Stimulated activated effector memory CD8-positive, alpha-beta T cell treated with anti-CD3 and anti-CD28 coated beads, Interleukin-12 subunit alpha, Interleukin-12 subunit beta, amount 100 ng/mL, for 72 hours (primary cell): ENCODE results near the gene CHD5.

ENCODE experiments used
- ATAC-seq: fragments of 150-1000 bp; cut with Tn5 transposase; 2 replicates; pipeline ENCODE4 v1.10.0; 2021
- DNase-seq, 2 donors: peaks; one replicate each; pipeline ENCODE4 v3.0.0; 2021 to 2022; ENCODE audit warnings: low spot score in 2 of 2
- H3K27ac Mint-ChIP-seq: one replicate; pipeline ENCODE4 v1.8.0; 2022; ENCODE audit warnings: mild to moderate bottlenecking, mixed read lengths
- H3K36me3 Mint-ChIP-seq: one replicate; pipeline ENCODE4 v1.8.0; 2022; ENCODE audit warnings: mild to moderate bottlenecking, mixed read lengths
- H3K4me1 Mint-ChIP-seq: one replicate; pipeline ENCODE4 v1.8.0; 2022; ENCODE audit warnings: mixed read lengths
- H3K4me3 Mint-ChIP-seq: one replicate; pipeline ENCODE4 v1.8.0; 2022; ENCODE audit warnings: mild to moderate bottlenecking, mixed read lengths
- H3K9me3 Mint-ChIP-seq: one replicate; pipeline ENCODE4 v1.8.0; 2022; ENCODE audit warnings: mixed read lengths

The CHD5 gene

GRCh38 chr1:6094246-6094645 lies 85.9 kb downstream of the CHD5 start:
- Mint-ChIP-seq H3K36me3 (peaks cover 93% of the 10 kb centered on the region), H3K4me1 (peaks cover 8% of the 10 kb centered on the region), H3K9me3 (no peaks in the 10 kb centered on the region), H3K27ac (peak overlapping the region; percentile 29), H3K4me3 (no peak overlapping the region)
- no peak for ATAC-seq
- DNase-seq: no peak

GRCh38 chr1:6093611-6094010 lies 86.5 kb downstream of the CHD5 start:
- peaks cover 8% of the 10 kb centered on the region for H3K4me1 Mint-ChIP-seq
- ATAC-seq: no peak
- DNase-seq: no peak
- H3K27ac Mint-ChIP-seq: peak overlapping the region; percentile 50
- no peak overlapping the region for H3K4me3 Mint-ChIP-seq
- H3K36me3 Mint-ChIP-seq: peaks cover 93% of the 10 kb centered on the region
- no peaks in the 10 kb centered on the region for H3K9me3 Mint-ChIP-seq

- no peak overlapping the region for H3K4me3 Mint-ChIP-seq
- H3K27ac Mint-ChIP-seq: peak overlapping the region; percentile 50
- peaks cover 8% of the 10 kb centered on the region for H3K4me1 Mint-ChIP-seq
- DNase-seq: no peak
- peaks cover 93% of the 10 kb centered on the region for H3K36me3 Mint-ChIP-seq
- no peaks in the 10 kb centered on the region for H3K9me3 Mint-ChIP-seq
- ATAC-seq: no peak
Observed at GRCh38 chr1:6093071-6093470, 87.0 kb downstream of the CHD5 start.

- Mint-ChIP-seq H3K4me1 (peaks cover 2% of the 10 kb centered on the region), H3K4me3 (no peak overlapping the region), H3K27ac (peak overlapping the region; percentile 26), H3K36me3 (peaks cover 93% of the 10 kb centered on the region), H3K9me3 (no peaks in the 10 kb centered on the region)
- DNase-seq (no peak), ATAC-seq (no peak)
Observed at GRCh38 chr1:6092211-6092610, 87.9 kb downstream of the CHD5 start.

- ATAC-seq: no peak
- peaks cover 93% of the 10 kb centered on the region for H3K36me3 Mint-ChIP-seq
- H3K9me3 Mint-ChIP-seq: no peaks in the 10 kb centered on the region
- DNase-seq: no peak
- no peak overlapping the region for H3K4me3 Mint-ChIP-seq
- peaks cover 5% of the 10 kb centered on the region for H3K4me1 Mint-ChIP-seq
- peak overlapping the region; percentile 26 for H3K27ac Mint-ChIP-seq
Observed at GRCh38 chr1:6091823-6092109, 88.4 kb downstream of the CHD5 start.

- no peak for DNase-seq
- Mint-ChIP-seq H3K4me1 (peaks cover 5% of the 10 kb centered on the region), H3K27ac (peak overlapping the region; percentile 78), H3K36me3 (peaks cover 93% of the 10 kb centered on the region), H3K9me3 (no peaks in the 10 kb centered on the region), H3K4me3 (no peak overlapping the region)
- no peak for ATAC-seq
Observed at GRCh38 chr1:6090996-6091822, 88.9 kb downstream of the CHD5 start.

GRCh38 chr1:6090288-6090687 lies 89.8 kb downstream of the CHD5 start:
- Mint-ChIP-seq H3K4me3 (no peak overlapping the region), H3K9me3 (no peaks in the 10 kb centered on the region), H3K4me1 (peaks cover 5% of the 10 kb centered on the region), H3K27ac (peak overlapping the region; percentile 78), H3K36me3 (peaks cover 98% of the 10 kb centered on the region)
- no peak for ATAC-seq
- no peak for DNase-seq

- H3K36me3 Mint-ChIP-seq: peaks cover 98% of the 10 kb centered on the region
- H3K4me1 Mint-ChIP-seq: peaks cover 5% of the 10 kb centered on the region
- no peak overlapping the region for H3K27ac Mint-ChIP-seq
- H3K9me3 Mint-ChIP-seq: no peaks in the 10 kb centered on the region
- H3K4me3 Mint-ChIP-seq: no peak overlapping the region
- DNase-seq (no peak), ATAC-seq (no peak)
Observed at GRCh38 chr1:6088956-6089355, 91.2 kb downstream of the CHD5 start.

- no peak for ATAC-seq
- peak overlapping the region; percentile 86 for H3K27ac Mint-ChIP-seq
- no peak for DNase-seq
- no peaks in the 10 kb centered on the region for H3K9me3 Mint-ChIP-seq
- peaks cover 5% of the 10 kb centered on the region for H3K4me1 Mint-ChIP-seq
- H3K36me3 Mint-ChIP-seq: peaks cover 98% of the 10 kb centered on the region
- H3K4me3 Mint-ChIP-seq: no peak overlapping the region
Observed at GRCh38 chr1:6087958-6088357, 92.2 kb downstream of the CHD5 start.

GRCh38 chr1:6087377-6087772 lies 92.7 kb downstream of the CHD5 start:
- no peak for DNase-seq
- Mint-ChIP-seq H3K27ac (peak overlapping the region; percentile 86), H3K36me3 (peaks cover 100% of the 10 kb centered on the region), H3K4me3 (no peak overlapping the region), H3K4me1 (peaks cover 5% of the 10 kb centered on the region), H3K9me3 (no peaks in the 10 kb centered on the region)
- ATAC-seq: no peak

GRCh38 chr1:6086762-6087376 lies 93.3 kb downstream of the CHD5 start:
- DNase-seq (no peak), ATAC-seq (no peak)
- peaks cover 5% of the 10 kb centered on the region for H3K4me1 Mint-ChIP-seq
- no peaks in the 10 kb centered on the region for H3K9me3 Mint-ChIP-seq
- no peak overlapping the region for H3K4me3 Mint-ChIP-seq
- H3K36me3 Mint-ChIP-seq: peaks cover 100% of the 10 kb centered on the region
- H3K27ac Mint-ChIP-seq: peak overlapping the region; percentile 86

GRCh38 chr1:6086358-6086757 lies 93.8 kb downstream of the CHD5 start:
- no peaks in the 10 kb centered on the region for H3K9me3 Mint-ChIP-seq
- DNase-seq: no peak
- no peak for ATAC-seq
- H3K4me1 Mint-ChIP-seq: peaks cover 5% of the 10 kb centered on the region
- H3K4me3 Mint-ChIP-seq: no peak overlapping the region
- peaks cover 100% of the 10 kb centered on the region for H3K36me3 Mint-ChIP-seq
- H3K27ac Mint-ChIP-seq: peak overlapping the region; percentile 86

GRCh38 chr1:6085666-6086065 lies 94.5 kb downstream of the CHD5 start:
- H3K4me3 Mint-ChIP-seq: no peak overlapping the region
- no peaks in the 10 kb centered on the region for H3K9me3 Mint-ChIP-seq
- peaks cover 5% of the 10 kb centered on the region for H3K4me1 Mint-ChIP-seq
- peaks cover 100% of the 10 kb centered on the region for H3K36me3 Mint-ChIP-seq
- ATAC-seq: no peak
- DNase-seq: no peak
- H3K27ac Mint-ChIP-seq: peak overlapping the region; percentile 32

GRCh38 chr1:6084781-6085495 lies 95.2 kb downstream of the CHD5 start:
- Mint-ChIP-seq H3K4me1 (peaks cover 8% of the 10 kb centered on the region), H3K4me3 (no peak overlapping the region), H3K9me3 (no peaks in the 10 kb centered on the region), H3K36me3 (peaks cover 100% of the 10 kb centered on the region), H3K27ac (peak overlapping the region; percentile 23)
- DNase-seq (no peak), ATAC-seq (no peak)

GRCh38 chr1:6083801-6084446 lies 96.2 kb downstream of the CHD5 start:
- Mint-ChIP-seq H3K27ac (peak overlapping the region; percentile 58), H3K4me3 (no peak overlapping the region), H3K9me3 (no peaks in the 10 kb centered on the region), H3K36me3 (peaks cover 100% of the 10 kb centered on the region), H3K4me1 (peaks cover 12% of the 10 kb centered on the region)
- no peak for ATAC-seq
- DNase-seq: no peak
